ENCODE data around the gene WDPCP.

- TF ChIP-seq CEBPB (IDR thresholded peaks at IDR 0.05) (no peak), TEAD4 (IDR thresholded peaks at IDR 0.05) (no peak), EP300 (IDR thresholded peaks at IDR 0.05; ENCODE audit: borderline replicate concordance) (no peak), FOXM1 (IDR thresholded peaks at IDR 0.05; ENCODE audit: borderline replicate concordance, low read depth) (no peak), CREB1 (IDR thresholded peaks at IDR 0.05; ENCODE audit: low read depth) (no peak), RAD21 (IDR thresholded peaks at IDR 0.05; ENCODE audit: low read depth) (no peak), TAF1 (IDR thresholded peaks at IDR 0.05; ENCODE audit: low read depth) (no peak), NFIC (IDR thresholded peaks at IDR 0.05) (no peak), EGR1 (IDR thresholded peaks at IDR 0.05) (no peak), MAX (IDR thresholded peaks at IDR 0.05) (no peak), YY1 (IDR thresholded peaks at IDR 0.05; ENCODE audit: low read depth) (no peak)
- TF ChIP-seq, protein P1, sequence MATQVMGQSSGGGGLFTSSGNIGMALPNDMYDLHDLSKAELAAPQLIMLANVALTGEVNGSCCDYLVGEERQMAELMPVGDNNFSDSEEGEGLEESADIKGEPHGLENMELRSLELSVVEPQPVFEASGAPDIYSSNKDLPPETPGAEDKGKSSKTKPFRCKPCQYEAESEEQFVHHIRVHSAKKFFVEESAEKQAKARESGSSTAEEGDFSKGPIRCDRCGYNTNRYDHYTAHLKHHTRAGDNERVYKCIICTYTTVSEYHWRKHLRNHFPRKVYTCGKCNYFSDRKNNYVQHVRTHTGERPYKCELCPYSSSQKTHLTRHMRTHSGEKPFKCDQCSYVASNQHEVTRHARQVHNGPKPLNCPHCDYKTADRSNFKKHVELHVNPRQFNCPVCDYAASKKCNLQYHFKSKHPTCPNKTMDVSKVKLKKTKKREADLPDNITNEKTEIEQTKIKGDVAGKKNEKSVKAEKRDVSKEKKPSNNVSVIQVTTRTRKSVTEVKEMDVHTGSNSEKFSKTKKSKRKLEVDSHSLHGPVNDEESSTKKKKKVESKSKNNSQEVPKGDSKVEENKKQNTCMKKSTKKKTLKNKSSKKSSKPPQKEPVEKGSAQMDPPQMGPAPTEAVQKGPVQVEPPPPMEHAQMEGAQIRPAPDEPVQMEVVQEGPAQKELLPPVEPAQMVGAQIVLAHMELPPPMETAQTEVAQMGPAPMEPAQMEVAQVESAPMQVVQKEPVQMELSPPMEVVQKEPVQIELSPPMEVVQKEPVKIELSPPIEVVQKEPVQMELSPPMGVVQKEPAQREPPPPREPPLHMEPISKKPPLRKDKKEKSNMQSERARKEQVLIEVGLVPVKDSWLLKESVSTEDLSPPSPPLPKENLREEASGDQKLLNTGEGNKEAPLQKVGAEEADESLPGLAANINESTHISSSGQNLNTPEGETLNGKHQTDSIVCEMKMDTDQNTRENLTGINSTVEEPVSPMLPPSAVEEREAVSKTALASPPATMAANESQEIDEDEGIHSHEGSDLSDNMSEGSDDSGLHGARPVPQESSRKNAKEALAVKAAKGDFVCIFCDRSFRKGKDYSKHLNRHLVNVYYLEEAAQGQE (IDR thresholded peaks at IDR 0.05; ENCODE audit: low read depth), result no peak
Observed at GRCh38 chr2:63581298-63581961, 6.8 kb downstream of the WDPCP start.

Data from Ishikawa (cell line).